ENCODE measurements around the gene FYCO1.

Gene FYCO1

GRCh38 chr3:45922950-45923590 lies 72.6 kb downstream of the FYCO1 start:
- H3K27ac ChIP-seq, result no peak overlapping the region
- peaks cover 74% of the 10 kb centered on the region for H3K36me3 ChIP-seq
- no peak for DNase-seq
- H3K9me3 ChIP-seq (ENCODE audit: severe bottlenecking), result no peaks in the 10 kb centered on the region
- TF ChIP-seq CTCF (IDR thresholded peaks at IDR 0.05; ENCODE audit: low read depth, low read length), result no peak
- H3K4me3 ChIP-seq (ENCODE audit: low read depth, low read length), result no peak overlapping the region
- no peaks in the 10 kb centered on the region for H3K27me3 ChIP-seq (ENCODE audit: insufficient read depth, low read depth, severe bottlenecking)

GRCh38 chr3:45922039-45922326 lies 73.6 kb downstream of the FYCO1 start:
- no peaks in the 10 kb centered on the region for H3K9me3 ChIP-seq (ENCODE audit: severe bottlenecking)
- H3K36me3 ChIP-seq, result peaks cover 64% of the 10 kb centered on the region
- no peak overlapping the region for H3K4me3 ChIP-seq (ENCODE audit: low read depth, low read length)
- no peak overlapping the region for H3K27ac ChIP-seq
- no peak for DNase-seq
- no peaks in the 10 kb centered on the region for H3K27me3 ChIP-seq (ENCODE audit: insufficient read depth, low read depth, severe bottlenecking)
- no peak for TF ChIP-seq CTCF (IDR thresholded peaks at IDR 0.05; ENCODE audit: low read depth, low read length)

- DNase-seq, result no peak
- no peak for TF ChIP-seq CTCF (IDR thresholded peaks at IDR 0.05; ENCODE audit: low read depth, low read length)
- peaks cover 61% of the 10 kb centered on the region for H3K36me3 ChIP-seq
- H3K27me3 ChIP-seq (ENCODE audit: insufficient read depth, low read depth, severe bottlenecking), result no peaks in the 10 kb centered on the region
- no peak overlapping the region for H3K4me3 ChIP-seq (ENCODE audit: low read depth, low read length)
- H3K9me3 ChIP-seq (ENCODE audit: severe bottlenecking), result no peaks in the 10 kb centered on the region
- H3K27ac ChIP-seq, result no peak overlapping the region
These were observed 74.2 kb downstream of the FYCO1 start for GRCh38 chr3:45921158-45922038.

DNA sequence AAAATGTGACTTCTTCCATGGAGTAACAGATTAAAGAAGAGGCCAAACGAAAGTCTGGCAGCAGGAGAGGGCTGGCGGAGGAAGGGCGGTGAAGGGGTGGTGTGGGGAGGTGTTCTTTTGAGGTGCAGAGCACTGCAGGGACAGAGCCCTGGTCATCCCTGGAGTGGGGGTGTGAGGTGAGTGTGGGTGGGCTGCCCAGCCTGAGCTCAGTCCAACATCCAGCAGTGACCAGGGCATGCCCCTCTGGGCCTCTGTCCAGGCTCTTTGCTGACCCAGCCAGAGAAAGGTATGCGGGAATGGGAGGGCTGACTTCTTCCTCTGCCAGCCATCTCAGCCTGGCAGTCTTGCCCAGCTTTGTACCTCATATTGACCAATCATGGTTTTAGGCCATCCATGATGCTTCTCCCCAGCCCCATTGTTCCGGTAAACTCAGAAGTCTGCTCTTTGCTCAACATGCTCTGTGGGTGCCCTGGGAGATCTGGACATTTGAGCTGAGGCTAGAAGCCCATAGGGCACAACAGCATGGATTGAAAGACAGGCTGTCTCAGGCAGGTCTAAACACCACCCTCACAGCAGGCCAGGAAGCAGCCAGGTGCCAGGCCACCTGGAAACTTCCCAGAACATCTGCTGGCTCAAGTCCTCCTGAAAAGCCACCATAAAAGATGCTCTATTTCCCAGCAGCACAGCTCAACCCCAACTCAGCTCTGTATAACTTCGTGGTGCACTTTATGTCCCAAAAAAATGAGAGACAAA lies 78.3 kb downstream of the FYCO1 start:
- no peak for DNase-seq
- Histone ChIP-seq H3K27me3 (ENCODE audit: insufficient read depth, low read depth, severe bottlenecking) (no peaks in the 10 kb centered on the region), H3K36me3 (peaks cover 32% of the 10 kb centered on the region), H3K9me3 (ENCODE audit: severe bottlenecking) (no peaks in the 10 kb centered on the region), H3K4me3 (ENCODE audit: low read depth, low read length) (no peak overlapping the region), H3K27ac (no peak overlapping the region)
- TF ChIP-seq CTCF (IDR thresholded peaks at IDR 0.05; ENCODE audit: low read depth, low read length), result no peak

DNA sequence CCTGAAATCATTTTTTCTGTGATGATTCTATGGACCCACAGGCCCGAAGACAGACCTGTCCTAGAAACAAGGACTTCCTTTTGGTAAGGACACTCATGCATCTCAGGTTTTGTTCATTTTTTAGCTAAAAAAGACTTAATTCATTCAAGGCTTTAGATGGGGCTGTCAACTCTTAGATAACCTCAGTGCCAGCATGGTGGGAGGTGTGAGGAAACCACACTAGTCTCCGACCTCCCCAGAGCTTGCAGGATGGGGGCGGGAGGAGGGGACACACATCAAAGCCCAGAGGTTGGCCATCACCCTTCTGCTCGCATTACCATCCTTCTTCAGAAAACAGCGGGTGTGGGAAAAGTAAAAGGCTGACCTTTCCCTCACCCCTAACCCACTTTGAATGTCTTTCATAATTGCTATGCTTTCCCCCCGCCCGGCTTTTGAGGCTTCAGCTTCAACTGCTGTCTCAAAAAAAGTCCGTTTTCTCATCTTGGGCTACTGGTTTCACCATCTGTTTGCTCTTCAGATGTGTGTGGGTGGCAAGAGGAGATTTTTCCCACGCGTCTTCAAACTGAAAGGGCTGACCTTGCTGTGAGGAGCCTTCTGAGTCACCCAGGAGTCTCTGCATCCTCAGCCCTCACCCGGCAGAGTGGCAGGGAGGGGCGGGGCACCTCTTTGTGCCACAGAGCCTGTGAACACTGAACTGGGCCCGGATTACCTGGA lies 79.9 kb downstream of the FYCO1 start:
- Histone ChIP-seq H3K36me3 (peaks cover 16% of the 10 kb centered on the region), H3K27me3 (ENCODE audit: insufficient read depth, low read depth, severe bottlenecking) (no peaks in the 10 kb centered on the region), H3K27ac (no peak overlapping the region), H3K4me3 (ENCODE audit: low read depth, low read length) (no peak overlapping the region), H3K9me3 (ENCODE audit: severe bottlenecking) (no peaks in the 10 kb centered on the region)
- no peak for TF ChIP-seq CTCF (IDR thresholded peaks at IDR 0.05; ENCODE audit: low read depth, low read length)
- DNase-seq, result no peak

Measured in WERI-Rb-1 (cell line).